WERI-Rb-1 (cell line): Measurements from ENCODE around the gene SERPINE3.

Experiments
- DNase-seq: peaks from one replicate; pipeline ENCODE4 v3.0.0-alpha.2; 2020
- H3K27ac ChIP-seq: fragments of 250-450 bp; sonication (Bioruptor Pico); 2 replicates; pipeline ENCODE4 v1.5.1; 2020; ENCODE audit warnings: mild to moderate bottlenecking, moderate library complexity
- H3K27me3 ChIP-seq: fragments of 250-450 bp; sonication (Bioruptor Pico); 2 replicates; pipeline ENCODE4 v1.5.1; 2021; ENCODE audit warnings: mild to moderate bottlenecking, low read depth, moderate library complexity; ENCODE audit not compliant: insufficient read depth, severe bottlenecking
- H3K36me3 ChIP-seq: fragments of 250-450 bp; sonication (Bioruptor Pico); 2 replicates; pipeline ENCODE4 v1.5.1; 2020; ENCODE audit warnings: mild to moderate bottlenecking, moderate library complexity
- H3K4me3 ChIP-seq: 2 replicates; pipeline ENCODE4 v1.5.1; 2011; ENCODE audit warnings: low read depth, mild to moderate bottlenecking, control low read depth, low read length
- H3K9me3 ChIP-seq: fragments of 250-450 bp; sonication (Bioruptor Pico); 2 replicates; pipeline ENCODE4 v1.5.1; 2021; ENCODE audit warnings: mild to moderate bottlenecking, moderate library complexity; ENCODE audit not compliant: severe bottlenecking
- TF ChIP-seq, protein P1 (sequence below): IDR thresholded peaks from 2 replicates; pipeline ENCODE4 v1.5.1; 2011; ENCODE audit warnings: low read depth, mild to moderate bottlenecking, control low read depth, inconsistent platforms, low read length

SERPINE3 gene

GRCh38 chr13:51324714-51325420 lies 14.6 kb upstream of the SERPINE3 start:
- Histone ChIP-seq H3K27ac (no peak overlapping the region), H3K4me3 (no peak overlapping the region), H3K9me3 (no peaks in the 10 kb centered on the region), H3K27me3 (no peaks in the 10 kb centered on the region), H3K36me3 (no peaks in the 10 kb centered on the region)
- TF ChIP-seq, protein P1, sequence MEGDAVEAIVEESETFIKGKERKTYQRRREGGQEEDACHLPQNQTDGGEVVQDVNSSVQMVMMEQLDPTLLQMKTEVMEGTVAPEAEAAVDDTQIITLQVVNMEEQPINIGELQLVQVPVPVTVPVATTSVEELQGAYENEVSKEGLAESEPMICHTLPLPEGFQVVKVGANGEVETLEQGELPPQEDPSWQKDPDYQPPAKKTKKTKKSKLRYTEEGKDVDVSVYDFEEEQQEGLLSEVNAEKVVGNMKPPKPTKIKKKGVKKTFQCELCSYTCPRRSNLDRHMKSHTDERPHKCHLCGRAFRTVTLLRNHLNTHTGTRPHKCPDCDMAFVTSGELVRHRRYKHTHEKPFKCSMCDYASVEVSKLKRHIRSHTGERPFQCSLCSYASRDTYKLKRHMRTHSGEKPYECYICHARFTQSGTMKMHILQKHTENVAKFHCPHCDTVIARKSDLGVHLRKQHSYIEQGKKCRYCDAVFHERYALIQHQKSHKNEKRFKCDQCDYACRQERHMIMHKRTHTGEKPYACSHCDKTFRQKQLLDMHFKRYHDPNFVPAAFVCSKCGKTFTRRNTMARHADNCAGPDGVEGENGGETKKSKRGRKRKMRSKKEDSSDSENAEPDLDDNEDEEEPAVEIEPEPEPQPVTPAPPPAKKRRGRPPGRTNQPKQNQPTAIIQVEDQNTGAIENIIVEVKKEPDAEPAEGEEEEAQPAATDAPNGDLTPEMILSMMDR, result no peak
- DNase-seq, result no peak

- no peaks in the 10 kb centered on the region for H3K27me3 ChIP-seq
- DNase-seq, result no peak
- H3K4me3 ChIP-seq, result no peak overlapping the region
- H3K36me3 ChIP-seq, result no peaks in the 10 kb centered on the region
- H3K9me3 ChIP-seq, result no peaks in the 10 kb centered on the region
- TF ChIP-seq, protein P1, result no peak
- H3K27ac ChIP-seq, result no peak overlapping the region
Measured at GRCh38 chr13:51325837-51326236, 13.7 kb upstream of the SERPINE3 start.

DNA sequence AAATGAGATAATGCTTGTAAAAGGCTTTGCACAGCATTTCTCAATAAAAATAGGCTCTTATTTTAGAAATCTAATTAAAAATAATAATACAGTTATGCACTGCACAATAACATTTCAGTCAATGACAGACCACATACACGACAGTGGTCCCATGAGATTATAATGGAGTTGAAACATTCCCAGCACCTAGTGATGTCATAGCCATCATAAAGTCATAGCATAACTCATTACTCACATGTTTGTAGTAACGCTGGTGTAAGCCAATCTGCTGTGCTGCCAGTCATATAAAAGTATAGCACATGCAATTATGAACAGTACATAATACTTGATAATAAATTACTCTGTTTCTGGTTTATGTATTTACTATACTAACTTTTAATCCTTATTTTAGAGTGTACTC lies 12.7 kb upstream of the SERPINE3 start:
- no peak for DNase-seq
- Histone ChIP-seq H3K36me3 (no peaks in the 10 kb centered on the region), H3K4me3 (no peak overlapping the region), H3K27me3 (no peaks in the 10 kb centered on the region), H3K27ac (no peak overlapping the region), H3K9me3 (no peaks in the 10 kb centered on the region)
- TF ChIP-seq, protein P1, result no peak

DNA sequence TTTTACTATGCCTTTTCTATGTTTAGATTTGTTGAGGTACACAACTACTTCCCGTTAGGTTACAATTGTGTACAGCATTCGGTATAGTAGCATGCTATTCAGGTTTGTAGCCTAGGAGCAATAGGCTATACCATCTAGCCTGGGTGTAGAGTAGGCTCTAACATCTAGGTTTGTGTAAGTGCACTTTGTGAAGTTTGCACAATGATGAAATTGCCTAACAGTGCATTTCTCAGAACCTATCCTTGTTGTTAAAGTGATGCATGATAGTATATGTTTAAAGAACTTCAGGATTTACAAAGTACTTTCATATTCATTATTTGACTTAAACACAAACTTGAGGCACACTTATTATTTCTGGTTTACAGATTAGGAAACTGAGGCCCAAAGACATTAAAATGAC lies 11.5 kb upstream of the SERPINE3 start:
- H3K9me3 ChIP-seq, result no peaks in the 10 kb centered on the region
- DNase-seq, result no peak
- H3K36me3 ChIP-seq, result no peaks in the 10 kb centered on the region
- TF ChIP-seq, protein P1, result no peak
- no peaks in the 10 kb centered on the region for H3K27me3 ChIP-seq
- no peak overlapping the region for H3K4me3 ChIP-seq
- H3K27ac ChIP-seq, result no peak overlapping the region

- TF ChIP-seq, protein P1, result no peak
- Histone ChIP-seq H3K4me3 (no peak overlapping the region), H3K27me3 (no peaks in the 10 kb centered on the region), H3K36me3 (no peaks in the 10 kb centered on the region), H3K9me3 (no peaks in the 10 kb centered on the region), H3K27ac (no peak overlapping the region)
- peak; percentile 83 for DNase-seq
Measured at GRCh38 chr13:51328488-51328887, 11.0 kb upstream of the SERPINE3 start.

DNA sequence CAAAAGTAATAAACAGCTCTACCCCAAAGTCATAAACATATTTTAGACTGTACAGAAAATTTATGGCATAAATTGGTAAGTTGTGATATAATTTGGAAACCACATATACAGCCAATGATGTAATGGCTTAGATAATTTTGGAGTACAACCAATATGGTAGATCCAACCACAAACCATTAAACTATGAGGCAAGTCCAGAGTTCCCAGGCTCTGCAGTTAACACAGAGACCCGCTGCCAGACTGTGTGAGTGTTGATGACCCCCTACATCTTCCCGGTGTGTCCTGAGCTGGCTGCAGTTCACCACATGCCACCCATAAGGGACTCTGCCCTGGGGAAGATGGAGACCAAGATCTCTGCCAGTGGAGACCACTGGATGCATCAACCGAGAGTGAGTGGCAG lies 9.9 kb upstream of the SERPINE3 start:
- H3K9me3 ChIP-seq, result no peaks in the 10 kb centered on the region
- TF ChIP-seq, protein P1, result no peak
- no peak overlapping the region for H3K4me3 ChIP-seq
- no peak for DNase-seq
- no peaks in the 10 kb centered on the region for H3K36me3 ChIP-seq
- no peak overlapping the region for H3K27ac ChIP-seq
- H3K27me3 ChIP-seq, result no peaks in the 10 kb centered on the region
